HG03460 (cell line): ENCODE data around the gene KCNK5.

Experiments used
- ATAC-seq: cut with Tn5 transposase; IDR thresholded peaks from one replicate; pipeline ENCODE4 v1.9.1; 2021; ENCODE audit not compliant: unreplicated experiment

KCNK5 gene

DNA sequence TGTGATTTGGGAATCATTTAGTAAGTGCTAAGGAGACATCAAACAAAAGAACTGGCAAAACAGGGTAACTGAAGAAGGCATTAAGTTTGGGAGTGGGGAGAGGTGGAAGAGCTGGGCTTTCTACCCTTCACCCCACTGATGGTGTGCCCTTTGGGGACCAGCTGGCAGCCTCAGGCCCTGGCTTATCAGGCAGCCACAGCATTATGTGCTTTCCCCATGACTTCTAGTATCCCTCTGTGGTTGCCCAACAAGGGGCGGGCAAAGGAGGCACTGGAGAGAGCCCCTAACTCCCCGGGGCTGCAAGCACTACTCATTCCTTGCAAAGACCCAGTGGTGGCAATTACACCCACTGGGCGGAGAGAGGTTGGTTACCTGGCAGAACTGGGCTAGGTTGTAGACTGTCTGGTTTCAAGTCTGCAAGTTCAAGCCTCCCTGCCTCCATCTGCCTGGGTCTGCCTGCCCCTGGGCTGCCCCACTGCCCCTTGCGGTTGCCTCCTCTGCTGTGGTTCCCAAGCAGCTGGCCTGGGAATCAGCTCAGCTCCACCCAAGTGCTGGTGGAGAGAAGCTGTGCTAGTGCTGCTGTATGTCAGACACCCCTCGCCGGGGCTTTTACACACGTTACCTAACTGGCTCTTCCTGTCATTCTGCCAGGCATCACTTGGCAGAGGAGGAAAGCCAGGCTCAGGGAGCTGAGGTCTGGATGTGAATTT lies 29.9 kb downstream of the KCNK5 start:
- ATAC-seq: no peak

DNA sequence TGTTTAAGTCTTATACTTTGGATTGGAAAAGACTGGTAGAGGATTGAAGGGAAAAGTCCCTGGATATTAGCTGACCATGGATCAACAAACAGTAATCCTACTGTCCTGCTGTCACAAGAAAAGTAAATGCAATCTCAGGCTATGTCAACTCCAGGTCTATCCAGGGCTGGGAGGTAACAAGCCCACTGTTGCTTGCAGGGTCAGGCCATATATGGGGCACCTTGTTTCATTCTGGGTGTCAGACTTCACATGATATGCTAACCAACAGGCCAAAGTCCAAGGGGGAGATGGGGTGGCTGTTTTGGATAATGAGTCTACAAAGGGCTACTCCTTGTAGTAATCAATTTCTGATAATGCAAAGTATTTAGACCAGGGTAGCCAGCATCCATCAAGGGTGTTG lies 30.7 kb downstream of the KCNK5 start:
- ATAC-seq: no peak

DNA sequence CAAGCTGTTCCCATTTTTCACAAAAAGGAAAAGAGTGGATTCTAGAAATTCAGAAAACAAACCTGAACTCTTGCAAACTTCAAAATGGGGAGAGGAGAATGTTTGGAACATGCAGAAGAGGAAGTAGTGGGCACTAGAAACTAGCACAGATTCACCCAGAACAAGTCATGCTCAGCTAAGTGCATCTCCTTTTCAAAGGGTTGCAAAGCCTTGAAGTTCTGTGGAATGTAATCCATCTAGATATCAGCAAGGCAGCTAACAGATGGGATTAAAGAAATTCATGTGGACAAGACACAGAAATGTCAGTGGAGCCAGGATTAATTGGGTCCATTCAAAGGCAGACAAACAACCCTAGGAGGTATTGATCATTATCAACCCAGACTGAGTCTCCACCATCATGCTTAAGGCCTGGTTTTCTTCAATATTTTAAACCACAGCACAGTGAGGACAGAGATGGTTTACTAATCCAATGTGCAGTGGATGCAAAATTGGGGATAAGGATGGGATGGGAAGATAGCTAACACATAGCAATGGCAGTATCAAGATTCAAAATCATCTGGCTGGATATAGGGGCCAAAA lies 31.3 kb downstream of the KCNK5 start:
- ATAC-seq: no peak

DNA sequence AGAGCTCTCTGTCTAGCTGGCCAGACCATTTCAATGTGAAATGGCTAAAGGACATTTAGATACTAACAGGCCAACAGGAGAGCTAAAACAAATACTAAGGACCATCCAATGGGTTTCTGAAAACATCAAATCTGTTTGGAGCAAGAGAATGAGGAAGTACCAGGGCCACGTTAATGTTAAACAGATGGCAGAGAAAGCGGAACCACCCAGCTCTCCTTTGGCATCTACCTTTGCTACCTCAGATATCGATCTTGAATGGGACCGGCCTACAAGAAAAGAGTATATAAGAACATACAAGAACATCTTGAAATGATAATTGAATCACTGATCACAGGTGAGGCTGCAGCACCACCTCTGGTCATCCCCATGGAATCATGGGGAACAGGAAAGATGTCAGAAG lies 31.8 kb downstream of the KCNK5 start:
- ATAC-seq: no peak

DNA sequence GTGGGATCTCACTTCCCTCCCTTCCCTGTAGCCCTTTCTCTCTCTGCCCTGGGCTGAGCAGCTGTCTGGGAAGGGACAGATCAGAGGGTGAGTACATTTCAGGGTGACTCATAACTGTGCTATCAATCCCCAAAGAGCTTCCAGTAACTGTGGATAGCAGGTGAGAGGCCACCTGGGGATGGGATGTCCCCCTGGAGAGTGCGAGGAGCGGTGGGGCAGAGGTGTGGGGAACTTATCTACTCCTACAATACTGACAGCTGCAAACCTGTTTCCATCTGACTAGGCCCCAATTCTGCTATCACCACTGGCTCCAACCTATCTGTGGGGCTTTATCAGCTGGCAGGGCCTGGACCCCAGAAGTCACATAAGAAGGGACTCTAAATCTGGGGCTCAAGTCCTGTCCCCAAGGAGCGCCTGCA lies 32.6 kb downstream of the KCNK5 start:
- ATAC-seq: no peak

DNA sequence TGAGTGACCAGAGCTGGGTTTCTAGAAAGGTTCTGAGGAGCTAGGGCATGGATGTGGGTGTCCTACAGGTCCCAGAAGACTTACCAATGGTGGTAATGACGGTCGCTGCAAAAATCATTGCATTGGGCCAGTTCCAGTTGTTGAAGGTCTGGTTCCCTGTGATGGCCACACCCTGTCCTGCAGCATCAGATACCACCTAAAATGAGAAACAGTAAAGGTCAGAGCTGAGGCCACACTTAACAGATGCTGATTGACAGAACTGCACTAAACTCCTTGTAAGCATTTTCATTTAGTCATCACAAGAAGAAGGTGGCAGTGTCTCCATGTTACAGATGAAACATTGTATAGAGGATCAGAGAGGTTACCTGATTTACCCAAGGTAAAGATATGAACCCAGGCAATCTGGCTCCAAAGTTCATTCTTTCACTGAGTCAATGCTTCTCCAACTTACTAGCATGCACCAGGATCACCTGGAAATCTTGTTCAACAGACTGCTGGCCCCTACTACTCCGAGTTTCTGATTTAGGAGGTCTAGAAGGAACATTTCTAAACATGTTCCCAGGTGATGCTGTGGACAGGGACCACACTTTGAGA lies 33.4 kb downstream of the KCNK5 start:
- no peak for ATAC-seq

DNA sequence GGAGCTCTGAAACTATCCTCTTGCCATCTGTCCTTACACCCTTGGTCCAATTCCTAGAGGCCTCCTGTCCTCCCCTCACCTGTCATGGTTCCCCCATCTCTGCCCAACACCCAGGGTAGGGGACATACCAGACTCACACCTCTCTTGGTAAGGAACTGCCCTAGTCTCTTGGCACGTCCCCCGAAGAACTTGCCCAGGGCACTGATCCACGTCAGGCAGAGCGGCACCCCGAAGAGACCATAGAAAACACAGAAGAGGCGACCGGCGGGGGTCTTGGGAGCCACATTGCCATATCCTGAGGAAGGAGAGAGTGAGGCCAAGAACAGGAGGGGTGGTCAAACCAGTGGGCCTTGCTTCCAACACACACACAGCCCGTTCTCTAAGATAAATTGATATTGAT lies 34.8 kb downstream of the KCNK5 start:
- ATAC-seq: no peak

GRCh38 chr6:39193201-39193791 lies 36.0 kb downstream of the KCNK5 start:
- no peak for ATAC-seq

GRCh38 chr6:39192736-39193135 lies 36.5 kb downstream of the KCNK5 start:
- no peak for ATAC-seq

- no peak for ATAC-seq
Measured at GRCh38 chr6:39191236-39191930, 37.9 kb downstream of the KCNK5 start.

GRCh38 chr6:39190545-39191235 lies 38.6 kb downstream of the KCNK5 start:
- ATAC-seq: no peak

DNA sequence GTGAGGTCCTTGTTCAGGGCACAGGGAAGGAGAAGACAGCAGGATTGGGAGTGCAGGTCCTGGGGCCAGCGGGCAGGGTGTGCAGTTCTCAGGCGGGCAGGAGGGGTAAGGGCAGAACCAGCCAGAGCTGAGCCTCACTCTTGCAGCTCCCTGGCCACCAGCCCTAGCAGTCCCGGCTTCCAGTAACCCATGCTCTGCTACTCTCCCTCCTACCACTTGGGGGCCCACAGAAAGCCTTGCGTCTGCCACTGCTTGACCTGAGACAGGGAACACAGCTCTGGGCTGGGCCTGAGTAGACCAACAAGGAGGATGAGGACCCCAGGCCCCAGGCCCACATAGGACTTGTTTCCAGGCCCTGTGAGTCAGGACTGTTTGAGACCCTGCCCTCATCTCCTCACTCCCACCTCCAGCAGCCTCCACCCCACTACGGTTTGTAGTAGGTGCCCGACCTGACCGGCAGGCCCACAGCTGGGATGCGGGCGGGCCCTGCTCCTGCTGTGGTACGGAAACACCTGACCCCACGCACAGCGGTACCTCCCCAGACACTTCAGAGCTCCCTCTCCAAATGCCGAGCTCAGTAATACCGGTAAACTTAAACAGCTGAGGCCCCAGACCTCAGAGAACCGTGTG lies 39.2 kb downstream of the KCNK5 start:
- ATAC-seq: no peak

GRCh38 chr6:39189131-39189530 lies 40.1 kb downstream of the KCNK5 start:
- no peak for ATAC-seq

DNA sequence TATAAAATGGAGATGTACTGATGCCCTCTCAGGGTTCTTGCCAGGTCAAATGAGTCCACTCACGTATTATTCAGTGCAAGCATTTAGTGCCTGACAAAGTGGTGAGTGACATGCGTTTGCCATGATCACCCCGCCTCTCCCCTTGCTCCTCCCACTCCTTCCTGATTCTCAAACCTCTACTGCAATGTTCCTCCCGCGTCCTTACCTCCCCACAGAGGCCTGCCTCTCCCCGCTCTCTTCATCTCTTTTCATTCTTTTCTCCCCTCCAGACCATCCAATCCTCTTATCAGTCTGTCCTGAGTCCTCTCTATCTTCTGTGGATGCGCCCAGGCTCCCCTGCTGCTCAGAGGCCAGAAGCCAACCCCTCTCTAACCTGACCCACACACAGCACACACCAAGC lies 40.7 kb downstream of the KCNK5 start:
- ATAC-seq: no peak

GRCh38 chr6:39188098-39188450 lies 41.2 kb downstream of the KCNK5 start:
- ATAC-seq: no peak

DNA sequence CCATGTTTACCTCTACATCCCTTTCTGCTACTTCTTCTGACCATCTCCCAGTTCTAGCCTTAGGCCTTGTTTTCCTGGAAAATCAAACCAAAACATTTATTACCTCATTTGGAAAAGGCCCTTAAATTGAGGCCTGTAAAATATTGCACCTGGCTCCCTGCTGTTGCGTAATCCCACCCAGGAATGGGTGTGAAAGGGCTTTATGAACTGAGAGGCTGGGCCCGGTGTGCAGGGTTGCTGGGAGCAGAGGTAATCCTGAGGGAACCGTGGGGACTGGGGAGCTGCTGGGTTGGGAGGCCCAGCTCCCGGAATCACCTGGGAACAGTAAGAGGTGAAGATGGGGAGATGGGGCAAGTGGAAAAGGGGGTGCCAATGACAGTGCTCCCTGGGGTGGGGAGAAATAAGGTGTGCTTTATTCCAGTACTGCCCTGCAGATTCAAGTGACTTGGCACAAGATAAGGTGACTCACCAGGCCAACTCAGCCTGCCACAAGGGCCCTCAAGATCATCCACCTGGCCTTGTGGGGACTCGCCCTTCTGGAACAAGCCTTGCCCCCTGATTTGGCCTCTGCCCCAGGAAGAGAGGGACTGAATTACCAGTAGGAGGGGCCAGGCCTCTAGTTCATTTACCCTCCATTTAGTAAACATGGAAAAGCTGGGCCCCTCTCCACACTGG lies 44.2 kb downstream of the KCNK5 start:
- ATAC-seq: no peak

- ATAC-seq: no peak
Measured at GRCh38 chr6:39182604-39183003, 46.7 kb downstream of the KCNK5 start.

DNA sequence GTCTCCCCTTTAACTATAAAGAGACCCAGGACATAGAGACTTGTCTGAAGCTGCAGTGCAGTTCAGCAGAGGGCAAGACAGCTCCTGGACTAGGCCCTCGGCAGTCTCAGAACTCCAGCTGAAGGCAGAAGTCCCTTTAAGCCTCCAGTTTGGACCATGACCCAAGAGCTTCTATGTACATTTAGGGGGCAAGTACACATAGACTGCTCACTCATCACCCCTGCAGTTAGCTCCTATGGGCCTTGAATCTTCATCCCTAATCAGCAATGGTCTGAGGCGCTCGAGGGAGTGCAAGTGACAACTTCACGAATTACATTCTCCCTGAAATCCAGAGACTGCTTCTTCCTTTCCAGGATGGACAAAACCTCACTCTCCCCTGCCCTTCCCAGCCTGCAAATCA lies 47.4 kb downstream of the KCNK5 start:
- no peak for ATAC-seq

GRCh38 chr6:39181333-39181732 lies 47.9 kb downstream of the KCNK5 start:
- ATAC-seq: no peak

- no peak for ATAC-seq
Measured at GRCh38 chr6:39178804-39179203, 50.5 kb downstream of the KCNK5 start.
